Keratinocyte (primary cell): ENCODE results near the gene TNIK. TPM values are rescaled to one million over a fixed set of nuclear protein-coding genes. Genes with fewer than 3 reads are reported as not detected.

Source experiments
- DNase-seq: peaks from one replicate; pipeline ENCODE4 v3.0.0-alpha.2; 2011; ENCODE audit warnings: low read depth, missing footprints, low spot score
- FAIRE-seq: peaks from 2 replicates; lab custom pipeline; 2011; peaks lifted over from hg19 to GRCh38; lab: Jason Lieb, UNC
- H2AFZ ChIP-seq: 2 replicates; pipeline ENCODE4 v1.6.0; 2012; ENCODE audit warnings: low read length, control low read depth, inconsistent platforms; ENCODE audit not compliant: control insufficient read depth
- H3K27ac ChIP-seq: 2 replicates; pipeline ENCODE4 v1.5.1; 2011; ENCODE audit warnings: low read length; ENCODE audit not compliant: control insufficient read depth, insufficient read depth
- H3K27me3 ChIP-seq: 3 replicates; pipeline ENCODE4 v1.6.0; 2011; ENCODE audit warnings: low read length; ENCODE audit not compliant: control insufficient read depth, insufficient read depth; ENCODE audit errors: extremely low read depth
- H3K36me3 ChIP-seq, 2 experiments: 2 replicates in 1 of 2; 3 replicates in 1 of 2; pipeline ENCODE4 v1.5.1; 2011; ENCODE audit warnings: low read length in 2 of 2, mild to moderate bottlenecking in 1 of 2; ENCODE audit not compliant: control insufficient read depth in 2 of 2, insufficient read depth in 2 of 2; ENCODE audit errors: extremely low read depth in 1 of 2
- H3K4me1 ChIP-seq: 3 replicates; pipeline ENCODE4 v1.5.1; 2011; ENCODE audit warnings: low read length; ENCODE audit not compliant: control insufficient read depth, insufficient read depth; ENCODE audit errors: extremely low read depth
- H3K4me2 ChIP-seq: 3 replicates; pipeline ENCODE4 v1.6.0; 2011; ENCODE audit warnings: low read depth, low read length; ENCODE audit not compliant: control insufficient read depth, insufficient read depth; ENCODE audit errors: extremely low read depth
- H3K4me3 ChIP-seq, 3 experiments: fragments of 200-600 bp in 1 of 3; sonication (generic) in 1 of 3; 2 replicates in 2 of 3; 3 replicates in 1 of 3; pipeline ENCODE4 v1.5.1; 2011 to 2016; ENCODE audit warnings: low read length in 3 of 3, mild to moderate bottlenecking in 3 of 3, control low read depth in 2 of 3, inconsistent platforms in 1 of 3, low read depth in 1 of 3, mixed read lengths in 1 of 3, mixed run types in 1 of 3, moderate library complexity in 1 of 3; ENCODE audit not compliant: control insufficient read depth in 2 of 3, insufficient read depth in 2 of 3; ENCODE audit errors: extremely low read depth in 1 of 3
- H3K79me2 ChIP-seq: 2 replicates; pipeline ENCODE4 v1.6.0; 2012; ENCODE audit warnings: low read length; ENCODE audit not compliant: control insufficient read depth, insufficient read depth
- H3K9ac ChIP-seq: 3 replicates; pipeline ENCODE4 v1.6.0; 2011; ENCODE audit warnings: low read length; ENCODE audit not compliant: control insufficient read depth, insufficient read depth; ENCODE audit errors: extremely low read depth
- H3K9me1 ChIP-seq: 3 replicates; pipeline ENCODE4 v1.6.0; 2011; ENCODE audit warnings: low read length; ENCODE audit not compliant: control insufficient read depth, insufficient read depth; ENCODE audit errors: extremely low read depth
- H3K9me3 ChIP-seq: 2 replicates; pipeline ENCODE4 v1.5.1; 2012; ENCODE audit warnings: low read depth, low read length; ENCODE audit not compliant: control insufficient read depth
- H4K20me1 ChIP-seq: 3 replicates; pipeline ENCODE4 v1.6.0; 2011; ENCODE audit warnings: low read length; ENCODE audit not compliant: control insufficient read depth, insufficient read depth; ENCODE audit errors: extremely low read depth
- CTCF ChIP-seq, 3 experiments: IDR thresholded peaks in 1 of 3; conservative IDR thresholded peaks in 1 of 3; optimal IDR thresholded peaks in 1 of 3; 2 replicates in 2 of 3; 3 replicates in 1 of 3; pipeline versions ENCODE3 to v1.5.1; 2011; ENCODE audit warnings: low read length in 3 of 3, mild to moderate bottlenecking in 3 of 3, moderate library complexity in 2 of 3, control low read depth in 1 of 3, inconsistent platforms in 1 of 3; ENCODE audit not compliant: insufficient read depth in 2 of 3; ENCODE audit errors: extremely low read depth in 1 of 3
- EZH2 ChIP-seq: IDR thresholded peaks from one replicate; pipeline ENCODE4 v1.6.1; 2012; ENCODE audit warnings: inconsistent platforms, mild to moderate bottlenecking, low read length, moderate library complexity
- dilution Hi-C: fragments of 300-500 bp; cut with MboI; formaldehyde crosslinking; loops from one replicate; pipeline ENCODE4 v1.7.0; 2020; ENCODE audit warnings: low sequenced_read_pairs; ENCODE audit not compliant: extremely low pct_ligation_motif_present
- polyA plus RNA-seq, 5 experiments: library from polyadenylated mRNA; depleted of rRNA in 3 of 5; stranded (reverse) in 3 of 5; stranded (forward) in 1 of 5; unstranded in 1 of 5; fragments of >200 nt; gene quantifications; 1 replicate in 1 of 5; 2 replicates in 3 of 5; 3 replicates in 1 of 5; pipeline versions ENCODE4 v1.2.1 to v1.2.3, GENCODE V29; 2011 to 2012; ENCODE audit warnings: missing spikeins in 2 of 5, low read depth in 1 of 5, low replicate concordance in 1 of 5

TNIK gene
- polyA plus RNA-seq, 1 donor (not counting 4 experiments of a cell fraction or from before 2014, with no cell fraction given) = 4.4 TPM

GRCh38 chr3:171458864-171459136 is 1.4 kb downstream of the TNIK start:
- H3K9me3 ChIP-seq = no peaks in the 10 kb centered on the region
- no peak for FAIRE-seq
- H3K27me3 ChIP-seq = no peaks in the 10 kb centered on the region
- no peak overlapping the region for H3K27ac ChIP-seq
- peaks cover 6% of the 10 kb centered on the region for H3K79me2 ChIP-seq
- peak overlapping the region; percentile 94 for H3K4me2 ChIP-seq
- H3K4me3 ChIP-seq = peak overlapping the region; percentile 63 to 90 (median 74)
- H3K4me1 ChIP-seq = peaks cover 14% of the 10 kb centered on the region
- peak overlapping the region; percentile 70 for H3K9ac ChIP-seq
- TF ChIP-seq EZH2 = no peak
- no peak for TF ChIP-seq CTCF (optimal IDR thresholded peaks at IDR 0.05 in 1 of 3, IDR thresholded peaks at IDR 0.05 in 1 of 3, conservative IDR thresholded peaks at IDR 0.05 in 1 of 3; ENCODE audit: extremely low read depth in 1 of 3, insufficient read depth in 2 of 3, low read length in 3 of 3)
- no peaks in the 10 kb centered on the region for H4K20me1 ChIP-seq
- H3K36me3 ChIP-seq = no peaks in the 10 kb centered on the region
- no peaks in the 10 kb centered on the region for H3K9me1 ChIP-seq
- DNase-seq = no peak
- H2AFZ ChIP-seq = peak overlapping the region; percentile 98
- dilution Hi-C loops = no loop called here

- Histone ChIP-seq H3K79me2 (peaks cover 6% of the 10 kb centered on the region), H3K9ac (no peak overlapping the region), H3K27me3 (no peaks in the 10 kb centered on the region), H3K4me2 (peak overlapping the region; percentile 94), H4K20me1 (no peaks in the 10 kb centered on the region), H3K9me3 (no peaks in the 10 kb centered on the region), H3K4me1 (peaks cover 14% of the 10 kb centered on the region), H2AFZ (no peak overlapping the region), H3K36me3 (no peaks in the 10 kb centered on the region), H3K9me1 (no peaks in the 10 kb centered on the region), H3K4me3 (peak overlapping the region; percentile 63 to 90 (median 74)), H3K27ac (no peak overlapping the region)
- FAIRE-seq (no peak), DNase-seq (no peak)
- dilution Hi-C loops = no loop called here
- TF ChIP-seq EZH2 = no peak
- TF ChIP-seq CTCF (optimal IDR thresholded peaks at IDR 0.05 in 1 of 3, IDR thresholded peaks at IDR 0.05 in 1 of 3, conservative IDR thresholded peaks at IDR 0.05 in 1 of 3; ENCODE audit: extremely low read depth in 1 of 3, insufficient read depth in 2 of 3, low read length in 3 of 3) = no peak
Measured at GRCh38 chr3:171458071-171458863, 1.9 kb downstream of the TNIK start.
